Body of pancreas (tissue), 4 donors: ENCODE results near the gene RTP2. TPM values are rescaled to one million over a fixed set of nuclear protein-coding genes. Genes with fewer than 3 reads are reported as not detected.

ENCODE experiments used
- ATAC-seq: fragments of 150-250 bp; one replicate; pipeline ENCODE4 v1.9.1; 2016
- DNase-seq, 4 donors: peaks; one replicate each; pipeline ENCODE4 v3.0.0-alpha.2; 2019
- H3K27ac ChIP-seq, 4 donors: fragments of 200-600 bp; sonication (generic); 1 replicate in 3 of 4; 2 replicates in 1 of 4; pipeline versions ENCODE4 v1.5.1 to v1.6.1; 2016 to 2019; ENCODE audit warnings: mild to moderate bottlenecking in 1 of 4, mixed read lengths in 1 of 4, moderate library complexity in 1 of 4
- H3K27me3 ChIP-seq, 2 donors: fragments of 200-600 bp; sonication (generic); one replicate each; pipeline ENCODE4 v1.6.0; 2016; ENCODE audit warnings: mild to moderate bottlenecking in 1 of 2
- H3K36me3 ChIP-seq, 2 donors: fragments of 200-600 bp; sonication (generic); replicated peaks in 1 of 2; 2 replicates each; pipeline ENCODE4 v1.5.1; 2016; ENCODE audit warnings: low read depth in 2 of 2; ENCODE audit not compliant: insufficient read depth in 1 of 2
- H3K4me1 ChIP-seq: fragments of 200-600 bp; sonication (generic); one replicate; pipeline ENCODE4 v1.6.0; 2016
- H3K4me3 ChIP-seq, 2 donors: fragments of 200-600 bp; sonication (generic); 1 replicate in 1 of 2; 2 replicates in 1 of 2; pipeline ENCODE4 v1.5.1; 2016 to 2019
- H3K9me3 ChIP-seq, 3 donors: fragments of 200-600 bp; sonication (generic); 1 replicate in 2 of 3; 2 replicates in 1 of 3; pipeline ENCODE4 v1.5.1; 2016
- POLR2A ChIP-seq, 3 donors: fragments of 450-650 bp; IDR thresholded peaks; one replicate each; pipeline ENCODE4 v1.6.1; 2016; ENCODE audit warnings: antibody characterized with exemption in 3 of 3, mild to moderate bottlenecking in 2 of 3
- WGBS, 2 donors: methylation state at CpG; one replicate each; pipeline ENCODE4 v1.1.5; 2017; 5-methylcytosine and 5-hydroxymethylcytosine counted together
- intact Hi-C: fragments of 100-400 bp; cut with DNase I; formaldehyde crosslinking; loops from one replicate; pipeline ENCODE4 v1.15.1; 2023
- total RNA-seq, 2 donors: library from RNA; depleted of rRNA; stranded (reverse); fragments of >200 nt; gene quantifications; one replicate each; pipeline ENCODE4 v1.1.0, GENCODE V29; 2016
- TF ChIP-seq, protein P1 (sequence below), 7 experiments: fragments of 450-650 bp in 4 of 7; fragments of 200-600 bp in 3 of 7; sonication (generic) in 3 of 7; IDR thresholded peaks; one replicate each; pipeline ENCODE4 v1.5.1; 2016 to 2019; ENCODE audit warnings: antibody characterized with exemption in 7 of 7

RTP2 gene
- total RNA-seq, 2 donors from 2014 or later: not detected

DNA sequence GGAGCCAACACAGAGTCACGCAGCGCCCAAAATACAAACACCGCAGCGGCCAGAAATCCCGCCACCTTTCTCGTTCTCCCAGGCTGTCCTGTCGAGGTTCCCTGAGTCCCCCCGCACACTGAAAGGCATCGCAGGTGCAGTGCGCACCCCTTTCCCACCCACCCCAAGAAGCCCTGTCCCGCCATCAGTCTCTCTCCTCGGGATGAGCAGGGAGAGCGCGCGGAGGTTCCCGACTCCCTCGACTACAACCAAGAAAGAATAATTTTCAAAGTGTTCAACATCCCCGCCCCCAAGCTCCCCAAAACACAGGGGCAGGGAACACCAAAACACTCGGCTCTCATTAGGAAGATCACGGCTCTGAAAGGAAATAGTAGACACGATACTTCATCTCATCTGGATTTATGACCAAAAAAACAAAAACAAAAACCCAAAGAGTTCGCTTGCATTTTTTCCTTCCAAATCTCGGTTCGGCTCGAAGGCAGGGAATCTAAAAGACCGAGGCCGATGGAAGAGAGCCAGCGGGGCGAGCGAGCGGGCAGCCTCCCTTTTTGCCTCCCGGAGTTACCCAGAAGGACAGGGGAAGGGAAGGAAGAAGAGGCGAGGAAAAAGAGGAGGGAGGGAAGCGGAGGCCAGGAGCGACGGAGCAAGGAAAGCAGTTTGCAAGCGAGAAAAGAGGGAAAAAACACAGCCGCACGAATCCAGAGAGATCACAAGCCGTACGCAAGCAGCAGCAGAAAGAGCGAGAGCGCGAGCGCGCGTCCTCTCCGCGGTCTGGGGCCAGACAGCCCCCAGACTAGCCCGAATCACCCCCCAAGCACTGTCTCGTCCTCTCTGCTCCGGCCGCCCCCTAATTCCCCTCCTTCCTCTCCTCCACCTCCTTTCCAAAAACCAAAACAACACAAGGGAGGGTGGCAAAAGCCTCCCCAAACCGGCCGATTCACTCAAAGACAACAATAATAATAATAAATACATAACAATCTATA is 42.1 kb upstream of the RTP2 start:
- Histone ChIP-seq H3K27ac (peak overlapping the region; percentile 95 to 99 (median 99)), H3K9me3 (no peaks in the 10 kb centered on the region), H3K36me3 (no peaks in the 10 kb centered on the region), H3K27me3 (no peaks in the 10 kb centered on the region), H3K4me1 (peaks cover 49% of the 10 kb centered on the region), H3K4me3 (peak overlapping the region; percentile 50 to 90)
- 0 to 1% methylated on average over 54 to 55 of the region's 55 CpGs for WGBS, 2 donors
- peak; percentile 65 to 75 (median 66) for DNase-seq
- TF ChIP-seq POLR2A (IDR thresholded peaks at IDR 0.05): peak in 1 of 3 donors; percentile 57
- TF ChIP-seq, protein P1, sequence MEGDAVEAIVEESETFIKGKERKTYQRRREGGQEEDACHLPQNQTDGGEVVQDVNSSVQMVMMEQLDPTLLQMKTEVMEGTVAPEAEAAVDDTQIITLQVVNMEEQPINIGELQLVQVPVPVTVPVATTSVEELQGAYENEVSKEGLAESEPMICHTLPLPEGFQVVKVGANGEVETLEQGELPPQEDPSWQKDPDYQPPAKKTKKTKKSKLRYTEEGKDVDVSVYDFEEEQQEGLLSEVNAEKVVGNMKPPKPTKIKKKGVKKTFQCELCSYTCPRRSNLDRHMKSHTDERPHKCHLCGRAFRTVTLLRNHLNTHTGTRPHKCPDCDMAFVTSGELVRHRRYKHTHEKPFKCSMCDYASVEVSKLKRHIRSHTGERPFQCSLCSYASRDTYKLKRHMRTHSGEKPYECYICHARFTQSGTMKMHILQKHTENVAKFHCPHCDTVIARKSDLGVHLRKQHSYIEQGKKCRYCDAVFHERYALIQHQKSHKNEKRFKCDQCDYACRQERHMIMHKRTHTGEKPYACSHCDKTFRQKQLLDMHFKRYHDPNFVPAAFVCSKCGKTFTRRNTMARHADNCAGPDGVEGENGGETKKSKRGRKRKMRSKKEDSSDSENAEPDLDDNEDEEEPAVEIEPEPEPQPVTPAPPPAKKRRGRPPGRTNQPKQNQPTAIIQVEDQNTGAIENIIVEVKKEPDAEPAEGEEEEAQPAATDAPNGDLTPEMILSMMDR (IDR thresholded peaks at IDR 0.05): no peak
- intact Hi-C loops: no loop called here
- peak; percentile 32 for ATAC-seq

DNA sequence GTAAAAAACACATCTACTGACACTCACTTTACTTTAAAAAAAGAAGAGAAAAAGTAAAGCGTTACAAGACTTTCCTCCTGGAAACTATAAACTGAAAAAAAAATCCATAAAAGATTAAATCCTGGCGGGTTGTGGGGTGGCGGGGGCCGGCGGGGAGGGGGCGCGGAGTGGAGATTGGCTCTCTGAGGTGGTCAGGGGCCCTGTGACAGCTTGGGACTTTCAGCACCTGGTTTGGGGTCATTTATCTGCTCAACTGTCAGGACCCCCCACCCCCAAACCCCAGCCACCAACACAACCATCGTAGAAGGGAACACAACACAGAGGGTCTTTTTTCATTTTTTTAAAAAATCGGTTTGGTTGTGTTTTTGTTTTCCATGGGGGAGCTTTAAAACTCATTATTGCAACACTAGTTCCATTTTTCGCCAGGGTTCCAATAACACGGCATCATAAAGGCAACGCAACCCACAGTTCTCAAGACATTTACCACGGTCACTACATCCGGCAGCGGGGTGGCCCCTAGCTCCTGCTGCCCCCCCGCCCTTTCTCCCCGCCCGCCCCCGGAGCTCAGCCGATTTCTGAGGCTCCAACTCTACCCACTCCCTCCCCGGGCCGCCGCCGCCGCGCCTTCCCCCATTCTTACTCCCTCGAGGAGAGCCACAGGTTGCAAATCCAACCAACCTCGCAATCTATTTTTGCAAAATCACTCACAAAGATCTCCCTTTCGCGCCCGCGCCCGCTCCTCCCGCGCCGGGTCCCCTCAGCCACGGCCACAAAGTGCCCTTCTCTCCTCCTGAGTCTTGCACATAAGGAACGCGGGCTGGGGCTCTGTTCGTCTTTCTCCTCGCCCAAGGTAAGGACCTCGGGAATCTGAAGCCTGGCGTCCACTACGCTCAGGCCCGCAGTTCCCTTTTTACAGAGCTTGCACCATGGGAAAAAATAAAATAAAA is 41.1 kb upstream of the RTP2 start:
- ATAC-seq (no peak), DNase-seq (peak; percentile 63 to 71 (median 68))
- intact Hi-C loops: no loop called here
- Histone ChIP-seq H3K36me3 (no peaks in the 10 kb centered on the region), H3K4me3 (peak overlapping the region; percentile 50 to 90), H3K4me1 (peaks cover 44% of the 10 kb centered on the region), H3K9me3 (no peaks in the 10 kb centered on the region), H3K27me3 (no peaks in the 10 kb centered on the region), H3K27ac (peak overlapping the region; percentile 95 to 99 (median 99))
- TF ChIP-seq, protein P1 (IDR thresholded peaks at IDR 0.05): no peak
- peak in 2 of 3 donors; percentile 73 to 76 for TF ChIP-seq POLR2A (IDR thresholded peaks at IDR 0.05)
- WGBS, 2 donors: 2% methylated on average over 43 to 45 of the region's 45 CpGs

GRCh38 chr3:187742351-187743171 is 40.2 kb upstream of the RTP2 start:
- Histone ChIP-seq H3K4me1 (peaks cover 35% of the 10 kb centered on the region), H3K4me3 (peak overlapping the region in 1 of 2 donors; percentile 50), H3K27ac (peak overlapping the region; percentile 70 to 99 (median 99)), H3K36me3 (no peaks in the 10 kb centered on the region), H3K9me3 (no peaks in the 10 kb centered on the region), H3K27me3 (no peaks in the 10 kb centered on the region)
- intact Hi-C loops: no loop called here
- TF ChIP-seq POLR2A (IDR thresholded peaks at IDR 0.05): peak in 2 of 3 donors; percentile 29 to 49
- TF ChIP-seq, protein P1 (IDR thresholded peaks at IDR 0.05): peak in 1 of 7 experiments; percentile 2
- WGBS, 2 donors: 19 to 41% methylated on average over 13 of the region's 13 CpGs
- DNase-seq (peak; percentile 44 to 54 (median 53)), ATAC-seq (no peak)
